ENCODE results near the gene SERGEF.

DNA sequence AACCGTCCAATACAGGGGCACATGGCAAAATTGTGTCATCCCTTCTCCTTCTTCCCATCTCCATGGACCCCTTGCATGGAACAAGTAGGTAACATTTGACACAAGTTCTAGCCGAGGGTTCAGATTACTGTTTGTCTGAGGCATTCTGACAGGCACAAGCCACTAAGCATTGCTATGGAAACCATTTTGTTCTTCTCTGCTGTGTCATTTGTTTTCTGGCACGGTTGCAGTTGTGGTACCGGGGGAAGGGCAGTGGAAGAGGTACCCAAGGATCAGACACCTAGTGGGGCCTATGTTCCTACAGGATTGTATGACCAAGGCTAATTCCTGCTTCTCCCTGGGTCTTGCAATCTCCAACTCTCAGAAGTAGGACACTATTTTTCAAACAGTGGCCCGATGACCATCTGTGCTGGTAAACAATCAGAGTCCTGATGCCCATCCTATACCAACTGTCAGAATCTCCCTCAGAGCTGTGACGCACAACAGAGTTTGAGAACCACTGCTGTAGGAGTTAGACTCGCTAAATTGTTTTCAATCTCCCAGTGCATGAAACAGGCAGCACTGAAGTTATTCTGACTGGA, 209.0 kb downstream of the SERGEF start:
- no peak for TF ChIP-seq EZH2 (optimal IDR thresholded peaks at IDR 0.05; ENCODE audit: low read depth, low read length)
- TF ChIP-seq CTCF (IDR thresholded peaks at IDR 0.05; ENCODE audit: low read length), result no peak
- no peak for TF ChIP-seq EZH2phosphoT487 (IDR thresholded peaks at IDR 0.05; ENCODE audit: low read length)
